Breast epithelium (tissue), 4 donors: ENCODE data around the gene GHR. TPM values are rescaled to one million over a fixed set of nuclear protein-coding genes. Genes with fewer than 3 reads are reported as not detected.
"Not testable (repeated sequence)": the region's sequence is repeated elsewhere in the genome, so short reads cannot be mapped to it uniquely, and the experiment has no call there.

Experiments used
- DNase-seq, 2 donors: peaks; one replicate each; pipeline ENCODE4 v3.0.0-alpha.2; 2019; ENCODE audit warnings: low spot score in 2 of 2
- H3K27ac ChIP-seq, 2 donors: fragments of 200-600 bp; sonication (generic) in 1 of 2; one replicate each; pipeline ENCODE4 v1.5.1; 2016 to 2019; ENCODE audit warnings: mild to moderate bottlenecking in 1 of 2
- H3K27me3 ChIP-seq, 2 donors: fragments of 200-600 bp; sonication (generic) in 1 of 2; one replicate each; pipeline versions ENCODE4 v1.5.1 to v1.6.0; 2017 to 2019; ENCODE audit warnings: control low read depth in 1 of 2, mild to moderate bottlenecking in 1 of 2
- H3K36me3 ChIP-seq: fragments of 200-600 bp; one replicate; pipeline ENCODE4 v1.5.1; 2019
- H3K4me1 ChIP-seq, 2 donors: fragments of 200-600 bp; sonication (generic); one replicate each; pipeline ENCODE4 v1.5.1; 2016 to 2019; ENCODE audit warnings: control low read depth in 1 of 2
- H3K4me3 ChIP-seq, 3 donors: fragments of 200-600 bp; sonication (generic); 1 replicate in 2 of 3; 2 replicates in 1 of 3; pipeline ENCODE4 v1.5.1; 2016 to 2019; ENCODE audit warnings: mild to moderate bottlenecking in 3 of 3, moderate library complexity in 2 of 3
- H3K9me3 ChIP-seq, 2 donors: fragments of 200-600 bp; sonication (generic) in 1 of 2; one replicate each; pipeline ENCODE4 v1.5.1; 2016 to 2019; ENCODE audit warnings: control low read depth in 1 of 2
- POLR2A ChIP-seq: fragments of 450-650 bp; IDR thresholded peaks from one replicate; pipeline ENCODE4 v1.6.1; 2016; ENCODE audit warnings: antibody characterized with exemption, mild to moderate bottlenecking, moderate library complexity
- POLR2AphosphoS5 ChIP-seq, 3 donors: sonication (generic); formaldehyde crosslinking; IDR thresholded peaks; one replicate each; pipeline ENCODE4 v1.6.1; 2017; ENCODE audit warnings: antibody characterized with exemption in 3 of 3
- intact Hi-C: fragments of 100-400 bp; cut with DNase I; formaldehyde crosslinking; loops from one replicate; pipeline ENCODE4 v1.15.1; 2023; ENCODE audit warnings: low total_unique reads
- total RNA-seq, 3 donors: library from RNA; depleted of rRNA; stranded (reverse); fragments of >200 nt; gene quantifications; one replicate each; pipeline ENCODE4 v1.1.0, GENCODE V29; 2016
- TF ChIP-seq, protein P1 (sequence below), 3 donors: fragments of 450-650 bp; IDR thresholded peaks; one replicate each; pipeline ENCODE4 v1.5.1; 2016 to 2017; ENCODE audit warnings: antibody characterized with exemption in 3 of 3, mild to moderate bottlenecking in 3 of 3, moderate library complexity in 3 of 3

The GHR gene
- total RNA-seq, 3 donors from 2014 or later = 25.6 to 234 (median 26.5) TPM

DNA sequence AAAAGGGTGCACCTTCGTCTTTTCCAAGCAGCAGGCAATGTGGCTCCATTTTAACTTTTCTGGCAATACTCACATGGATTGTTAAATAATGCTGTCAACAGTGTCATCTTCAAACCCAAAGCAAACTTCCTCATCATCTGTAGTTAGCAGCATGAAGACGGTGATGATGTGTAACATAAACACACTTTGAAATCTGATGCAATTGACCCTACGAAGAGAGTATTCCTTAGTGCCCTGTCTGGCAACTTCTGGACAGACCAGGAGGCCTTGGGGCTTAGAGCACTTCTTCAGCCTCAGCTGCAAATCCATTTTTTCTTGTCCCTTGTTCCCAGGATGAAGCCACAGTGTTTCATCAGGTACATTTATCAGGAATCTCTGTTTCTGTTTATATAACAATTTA lies 149.1 kb downstream of the GHR start:
- Histone ChIP-seq H3K27me3 (no peaks in the 10 kb centered on the region), H3K9me3 (no peaks in the 10 kb centered on the region), H3K4me3 (no peak overlapping the region), H3K4me1 (no peaks in the 10 kb centered on the region), H3K36me3 (no peaks in the 10 kb centered on the region), H3K27ac (no peak overlapping the region)
- DNase-seq = no peak
- intact Hi-C loops = no loop called here
- TF ChIP-seq, protein P1, sequence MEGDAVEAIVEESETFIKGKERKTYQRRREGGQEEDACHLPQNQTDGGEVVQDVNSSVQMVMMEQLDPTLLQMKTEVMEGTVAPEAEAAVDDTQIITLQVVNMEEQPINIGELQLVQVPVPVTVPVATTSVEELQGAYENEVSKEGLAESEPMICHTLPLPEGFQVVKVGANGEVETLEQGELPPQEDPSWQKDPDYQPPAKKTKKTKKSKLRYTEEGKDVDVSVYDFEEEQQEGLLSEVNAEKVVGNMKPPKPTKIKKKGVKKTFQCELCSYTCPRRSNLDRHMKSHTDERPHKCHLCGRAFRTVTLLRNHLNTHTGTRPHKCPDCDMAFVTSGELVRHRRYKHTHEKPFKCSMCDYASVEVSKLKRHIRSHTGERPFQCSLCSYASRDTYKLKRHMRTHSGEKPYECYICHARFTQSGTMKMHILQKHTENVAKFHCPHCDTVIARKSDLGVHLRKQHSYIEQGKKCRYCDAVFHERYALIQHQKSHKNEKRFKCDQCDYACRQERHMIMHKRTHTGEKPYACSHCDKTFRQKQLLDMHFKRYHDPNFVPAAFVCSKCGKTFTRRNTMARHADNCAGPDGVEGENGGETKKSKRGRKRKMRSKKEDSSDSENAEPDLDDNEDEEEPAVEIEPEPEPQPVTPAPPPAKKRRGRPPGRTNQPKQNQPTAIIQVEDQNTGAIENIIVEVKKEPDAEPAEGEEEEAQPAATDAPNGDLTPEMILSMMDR (IDR thresholded peaks at IDR 0.05) = no peak
- TF ChIP-seq POLR2A (no peak), POLR2AphosphoS5 (IDR thresholded peaks at IDR 0.05) (no peak)

DNA sequence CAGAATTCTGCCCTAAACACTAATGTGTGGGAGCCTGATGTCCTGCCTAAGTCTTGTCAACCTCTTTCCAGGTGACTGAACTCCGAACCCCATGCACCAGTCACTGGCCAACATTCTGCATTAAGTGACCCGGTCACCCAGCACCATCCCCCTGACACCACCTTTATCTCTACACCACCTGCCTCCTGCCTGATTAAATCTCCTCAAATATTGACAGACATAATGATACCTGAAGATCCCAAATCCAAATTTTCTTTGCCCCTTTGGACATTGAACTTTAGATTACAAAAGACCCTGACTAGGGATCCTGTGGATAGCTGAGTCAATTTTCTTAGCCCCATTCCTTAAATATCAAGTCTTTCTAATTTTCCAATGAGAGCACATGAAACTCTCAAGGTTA lies 150.1 kb downstream of the GHR start:
- no peak for TF ChIP-seq POLR2AphosphoS5 (IDR thresholded peaks at IDR 0.05)
- no peak for TF ChIP-seq POLR2A
- TF ChIP-seq, protein P1 (IDR thresholded peaks at IDR 0.05) = no peak
- no peaks in the 10 kb centered on the region for H3K9me3 ChIP-seq
- H3K4me3 ChIP-seq = no peak overlapping the region
- DNase-seq = no peak
- H3K27me3 ChIP-seq = no peaks in the 10 kb centered on the region
- H3K36me3 ChIP-seq = no peaks in the 10 kb centered on the region
- no peak overlapping the region for H3K27ac ChIP-seq
- intact Hi-C loops = no loop called here
- no peaks in the 10 kb centered on the region for H3K4me1 ChIP-seq

DNA sequence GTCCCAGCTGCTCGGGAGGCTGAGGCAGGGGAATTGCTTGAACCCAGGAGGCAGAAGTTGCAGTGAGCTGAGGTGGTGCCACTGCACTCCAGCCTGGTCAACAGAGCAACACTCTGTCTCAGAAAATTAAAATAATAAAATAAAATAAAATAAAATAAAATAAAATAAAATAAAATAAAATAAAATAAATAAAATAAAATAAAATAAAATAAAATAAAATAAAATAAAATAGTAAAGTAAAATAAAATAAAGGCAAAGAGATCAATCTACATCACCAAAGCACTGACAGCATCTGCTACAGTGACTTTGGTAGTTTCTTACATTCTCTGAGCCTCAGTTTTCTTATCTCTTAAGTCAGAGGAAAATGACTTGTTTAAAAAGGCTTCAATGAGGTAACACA lies 152.7 kb downstream of the GHR start:
- DNase-seq, intact Hi-C loops, H3K27me3 ChIP-seq, H3K27ac ChIP-seq, H3K4me1 ChIP-seq, H3K9me3 ChIP-seq, H3K4me3 ChIP-seq, H3K36me3 ChIP-seq: not testable (repeated sequence)

DNA sequence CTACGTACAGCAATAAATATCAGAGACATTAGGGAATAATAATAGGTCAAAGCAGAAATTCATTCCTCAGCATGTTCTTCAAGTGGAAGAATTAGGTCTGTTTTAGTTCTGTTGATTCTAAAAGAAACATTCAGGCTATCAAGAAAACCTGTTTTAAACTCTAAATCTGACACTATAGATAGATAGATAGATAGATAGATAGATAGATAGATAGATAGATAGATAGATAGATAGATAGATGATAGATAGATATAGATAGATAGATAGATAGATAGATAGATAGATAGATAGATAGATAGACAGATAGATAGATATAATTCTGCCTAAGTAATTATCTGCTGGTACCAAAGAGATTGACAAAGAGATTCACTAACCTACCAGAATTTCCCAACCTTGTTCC lies 155.7 kb downstream of the GHR start:
- DNase-seq, intact Hi-C loops, H3K36me3 ChIP-seq: not testable (repeated sequence)

DNA sequence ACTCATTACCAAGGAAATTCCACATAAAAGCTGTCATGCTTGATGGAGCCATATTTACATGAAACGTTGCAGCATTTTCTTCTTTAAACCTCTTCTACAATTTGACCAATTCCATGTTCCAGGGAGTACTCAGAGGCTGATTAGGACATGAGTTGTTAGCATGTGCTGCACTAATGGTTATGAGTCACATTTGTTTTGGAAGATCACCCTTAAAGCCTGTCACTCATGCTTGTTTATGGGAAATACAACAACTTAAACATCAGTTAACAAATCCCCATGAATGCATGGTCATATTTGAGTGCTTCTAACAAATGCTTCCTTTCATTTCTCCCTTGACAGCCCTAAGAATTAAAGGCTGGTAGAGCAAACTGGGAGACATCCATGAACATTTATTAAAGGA lies 156.1 kb downstream of the GHR start:
- no peaks in the 10 kb centered on the region for H3K36me3 ChIP-seq
- DNase-seq = no peak
- H3K9me3 ChIP-seq = no peaks in the 10 kb centered on the region
- H3K4me1 ChIP-seq = no peaks in the 10 kb centered on the region
- no peak overlapping the region for H3K4me3 ChIP-seq
- intact Hi-C loops = no loop called here
- no peak overlapping the region for H3K27ac ChIP-seq
- H3K27me3 ChIP-seq = no peaks in the 10 kb centered on the region
- TF ChIP-seq, protein P1 (IDR thresholded peaks at IDR 0.05) = no peak
- no peak for TF ChIP-seq POLR2AphosphoS5 (IDR thresholded peaks at IDR 0.05)
- TF ChIP-seq POLR2A = no peak

More for the DNA sequence above, 155.7 kb downstream of the GHR start:
- H3K27ac ChIP-seq, H3K4me3 ChIP-seq, H3K9me3 ChIP-seq, H3K4me1 ChIP-seq, H3K27me3 ChIP-seq: not testable (repeated sequence)

DNA sequence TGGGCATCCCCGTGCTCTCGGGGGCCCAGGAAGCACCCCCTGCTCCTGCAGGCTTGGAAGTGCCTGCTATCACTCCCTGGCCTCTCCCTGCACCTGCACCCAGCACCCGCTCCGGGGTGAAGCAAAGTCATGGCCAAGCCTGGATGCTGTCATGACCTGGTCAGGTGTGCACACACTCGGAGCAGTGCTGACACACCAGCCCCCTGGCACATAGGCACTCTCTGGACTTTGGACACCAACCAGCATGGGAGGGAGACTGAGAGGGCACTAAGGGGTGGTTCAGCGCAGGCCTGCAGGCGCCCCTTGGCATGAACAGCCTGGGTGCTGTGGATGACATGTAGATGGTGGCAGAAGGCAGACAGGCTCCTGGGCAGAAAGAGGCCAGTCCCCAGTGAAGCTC lies 158.6 kb downstream of the GHR start:
- no peak for DNase-seq
- Histone ChIP-seq H3K4me3 (no peak overlapping the region), H3K27me3 (no peaks in the 10 kb centered on the region), H3K4me1 (no peaks in the 10 kb centered on the region), H3K36me3 (no peaks in the 10 kb centered on the region), H3K9me3 (no peaks in the 10 kb centered on the region), H3K27ac (no peak overlapping the region)
- intact Hi-C loops = no loop called here
- TF ChIP-seq POLR2A = no peak
- TF ChIP-seq, protein P1 (IDR thresholded peaks at IDR 0.05) = no peak
